ENCODE results near the gene GOSR2.
"Not testable (repeated sequence)": the region's sequence is repeated elsewhere in the genome, so short reads cannot be mapped to it uniquely, and the experiment has no call there.

GOSR2 gene

DNA sequence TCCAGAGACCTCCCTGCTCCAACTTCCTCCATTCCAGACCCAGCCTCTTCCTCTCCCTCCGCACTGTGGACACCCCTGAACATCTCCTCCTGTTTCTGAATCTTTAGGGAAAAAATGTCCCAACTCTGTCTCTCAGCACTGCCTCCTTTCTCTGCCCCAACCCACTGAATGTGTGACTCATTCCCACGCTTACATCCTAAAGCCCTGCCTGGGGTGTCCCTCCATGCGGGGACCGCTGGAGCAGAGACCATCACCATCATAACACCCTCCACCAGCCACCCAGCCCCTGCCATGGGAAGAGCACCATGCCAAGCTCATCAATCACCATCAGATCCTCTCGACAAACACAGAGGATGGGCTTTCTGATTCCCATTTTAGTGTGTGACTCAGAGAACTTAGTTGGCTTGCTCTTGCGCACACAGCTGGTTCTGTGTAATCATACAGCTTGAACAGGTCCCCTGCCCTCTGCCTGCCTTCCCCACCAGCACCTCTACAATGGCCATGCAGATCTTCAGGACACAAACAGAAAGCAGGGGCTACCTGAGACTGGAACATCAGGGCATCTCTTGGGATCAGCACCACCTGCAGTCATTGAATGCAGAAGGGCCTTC lies 45.4 kb downstream of the GOSR2 start:
- DNase-seq, result no peak

DNA sequence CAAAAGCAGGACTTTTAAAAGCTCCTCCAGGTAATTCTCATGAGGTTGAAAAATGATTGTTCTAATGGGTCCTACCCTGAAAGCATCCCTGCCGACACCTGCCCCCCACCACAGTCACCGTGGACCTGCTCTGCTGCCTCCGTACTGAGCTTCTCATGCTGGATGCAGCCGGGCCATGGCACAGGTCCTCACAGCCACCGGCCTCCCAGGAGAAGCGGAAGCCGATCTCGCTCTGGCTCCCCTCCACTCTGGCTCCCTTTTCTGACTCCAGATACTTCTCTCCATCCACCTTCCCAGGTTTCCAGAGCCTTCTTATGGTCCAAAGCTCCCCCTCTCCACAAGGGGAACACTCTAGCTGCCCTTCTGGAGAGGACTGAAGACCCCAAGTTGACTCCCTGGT lies 45.9 kb downstream of the GOSR2 start:
- no peak for DNase-seq

DNA sequence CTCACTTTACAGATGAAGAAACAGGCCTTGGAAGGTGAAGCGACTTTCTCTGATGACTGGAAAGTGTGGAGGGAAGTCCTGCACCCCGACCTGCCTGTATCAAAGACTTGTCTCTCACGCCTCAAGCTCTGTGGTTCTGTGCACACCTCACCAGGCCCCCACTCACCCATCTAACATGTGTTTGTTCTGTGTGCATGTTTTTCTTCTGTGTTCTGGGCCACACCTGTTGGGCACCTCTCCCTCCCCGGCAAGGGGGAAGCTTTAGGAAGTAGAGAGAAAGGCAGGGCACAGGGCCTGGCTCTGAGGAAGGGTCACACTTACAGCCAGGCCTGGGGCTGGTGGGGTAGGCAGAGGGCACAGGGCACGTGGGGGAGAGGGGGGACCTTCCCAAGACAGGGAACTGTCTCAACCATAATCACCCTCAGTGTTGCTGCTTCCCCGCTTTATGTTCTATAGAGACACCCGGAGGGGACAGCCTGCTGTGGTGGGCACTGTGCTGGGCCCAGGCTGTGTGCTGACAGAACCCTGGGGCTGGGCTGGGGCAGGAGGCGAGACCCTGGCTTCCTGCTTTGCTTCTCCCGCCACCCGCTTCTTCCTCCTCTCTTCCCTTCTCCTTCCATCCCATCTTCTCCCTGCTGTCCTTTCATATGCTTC lies 48.8 kb downstream of the GOSR2 start:
- DNase-seq, result no peak

DNA sequence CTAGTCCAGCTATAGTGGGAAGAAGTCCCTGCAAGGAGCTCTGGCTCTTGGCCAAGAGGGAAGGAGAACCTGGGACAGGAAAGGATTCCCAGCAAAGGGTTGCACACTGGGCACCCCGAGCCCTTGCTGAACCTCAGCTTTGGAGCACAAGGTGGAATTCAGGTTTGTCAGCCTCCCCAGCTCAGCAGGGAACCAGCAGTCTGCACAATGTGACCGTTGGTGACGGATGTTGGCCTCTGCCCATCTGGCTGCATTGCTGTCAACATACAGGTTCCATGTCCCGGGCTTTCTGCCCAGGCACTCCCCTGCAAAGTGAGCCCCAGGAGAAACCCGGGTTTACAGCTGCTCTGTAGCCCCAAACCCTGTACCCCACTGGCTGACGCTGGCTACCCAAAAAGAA lies 49.4 kb downstream of the GOSR2 start:
- DNase-seq, result no peak

DNA sequence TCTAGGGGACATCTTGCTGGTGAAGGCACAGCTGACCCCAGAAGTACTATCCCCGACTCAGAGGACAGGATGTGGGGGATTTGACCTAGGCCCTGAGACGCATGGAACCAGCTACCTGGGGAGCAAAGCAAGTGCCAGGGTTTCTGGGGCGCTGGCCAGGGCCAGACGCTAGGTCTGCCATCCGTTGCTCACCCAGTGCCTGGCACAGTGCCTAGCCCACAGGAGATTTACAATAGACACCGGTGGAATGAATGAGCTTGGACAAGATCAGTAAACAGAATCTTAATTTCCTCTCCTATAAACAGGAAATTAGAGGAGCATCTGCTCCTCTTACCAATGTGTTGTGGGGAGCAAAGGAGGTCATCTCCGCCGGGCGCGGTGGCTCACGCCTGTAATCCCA lies 51.1 kb downstream of the GOSR2 start:
- no peak for DNase-seq

DNA sequence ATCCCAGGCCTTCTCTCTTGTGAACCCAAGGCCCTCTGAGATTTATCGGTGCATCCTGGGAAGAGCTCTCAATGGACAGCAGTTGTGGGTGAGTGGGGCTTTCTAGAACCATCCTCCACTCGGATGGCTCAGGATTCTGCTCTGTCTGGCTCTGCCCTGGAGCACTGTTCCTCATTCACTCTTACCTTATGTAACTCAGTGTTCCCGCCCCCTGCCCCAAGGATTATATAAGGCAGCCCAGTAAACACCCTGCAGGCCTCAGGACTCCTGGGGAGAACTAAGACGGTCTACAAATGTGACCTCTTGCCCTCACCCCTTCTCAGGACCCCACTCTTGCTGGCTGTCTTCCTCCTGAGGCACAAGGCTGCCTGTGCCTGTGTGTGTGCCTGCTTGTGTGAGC lies 52.3 kb downstream of the GOSR2 start:
- no peak for DNase-seq

DNA sequence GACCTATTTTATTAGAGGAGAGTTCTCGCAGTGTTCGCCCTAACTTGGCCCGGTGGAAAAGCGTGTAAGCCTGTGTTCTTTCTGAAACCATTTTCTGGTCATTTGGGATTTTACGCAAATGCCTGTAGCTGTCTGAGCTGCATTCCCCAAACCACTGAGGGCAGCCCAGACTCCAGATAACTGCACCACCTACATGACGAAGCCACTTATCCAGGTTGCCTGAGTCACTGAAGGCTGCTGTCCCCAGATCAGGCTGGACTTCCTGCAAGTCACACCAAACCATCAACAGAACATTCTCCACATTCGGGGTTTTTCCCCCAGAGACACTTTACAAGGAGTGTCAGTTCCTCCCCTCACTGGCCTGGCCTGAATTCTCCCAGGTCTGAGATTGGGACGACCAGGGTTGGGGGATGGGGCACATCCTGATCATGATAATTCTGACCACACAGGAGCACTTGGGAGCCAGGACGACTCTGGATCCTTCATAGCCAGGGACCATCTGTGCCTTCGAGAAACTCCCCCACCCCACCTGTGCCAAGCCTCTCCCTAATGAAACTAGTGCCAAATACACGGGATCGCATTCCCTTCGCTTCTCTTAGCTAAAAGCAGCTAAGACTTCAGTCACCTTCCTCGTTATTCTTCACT lies 53.8 kb downstream of the GOSR2 start:
- DNase-seq, result no peak

DNA sequence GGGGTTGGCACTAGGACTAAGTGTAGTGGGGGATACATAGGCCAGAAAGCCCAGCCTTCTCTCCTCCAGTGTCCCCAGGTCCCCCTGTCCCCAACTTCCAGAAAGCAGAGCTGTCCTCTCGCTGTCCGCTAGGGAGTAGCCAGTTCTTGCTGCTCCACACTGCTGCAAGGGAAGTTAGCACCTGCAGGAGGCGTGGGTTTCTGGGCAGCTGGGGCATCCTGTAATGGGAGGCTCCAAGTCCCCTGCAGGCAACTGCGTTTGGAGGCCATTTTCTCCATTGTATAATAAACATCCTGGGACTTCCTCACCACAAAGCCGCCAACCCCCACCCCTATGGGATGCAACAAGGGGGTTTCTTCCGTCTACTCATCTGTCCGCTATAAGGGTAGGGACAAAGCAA lies 54.4 kb downstream of the GOSR2 start:
- DNase-seq, result no peak

DNA sequence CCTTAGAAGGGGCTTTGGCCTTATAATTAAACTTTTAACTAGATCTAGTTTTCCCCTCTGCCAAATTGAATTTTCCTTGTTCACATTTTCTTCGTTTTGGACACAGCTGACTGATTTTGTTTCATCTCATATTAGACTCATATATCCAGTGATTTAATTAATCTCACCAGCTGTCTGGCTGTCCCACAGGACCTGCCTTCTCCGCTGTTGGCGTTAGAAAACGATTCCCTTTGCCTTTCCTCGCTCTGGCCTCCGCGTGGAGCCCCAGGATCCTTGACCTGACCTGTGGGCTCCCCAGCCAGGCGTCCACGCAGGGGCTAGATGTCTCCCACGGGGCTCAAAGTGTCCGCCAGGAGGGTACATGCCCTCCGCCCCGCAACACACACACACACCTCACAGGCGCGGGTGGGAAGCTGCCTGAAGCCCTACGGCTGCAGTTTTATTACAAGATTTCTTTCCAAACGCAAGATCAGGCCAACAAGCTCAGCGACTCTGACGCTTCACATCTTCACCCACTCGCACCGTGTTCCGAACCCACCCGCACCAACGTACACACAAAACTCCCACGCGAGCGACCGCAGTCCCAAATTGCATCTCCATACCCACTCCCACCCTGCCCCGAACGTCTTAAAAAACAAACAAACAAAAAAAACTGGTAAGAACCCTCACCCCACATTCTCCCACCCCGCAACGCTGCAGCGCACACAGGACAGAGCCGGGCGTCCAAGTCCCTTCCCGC lies 55.0 kb downstream of the GOSR2 start:
- no peak for DNase-seq

DNA sequence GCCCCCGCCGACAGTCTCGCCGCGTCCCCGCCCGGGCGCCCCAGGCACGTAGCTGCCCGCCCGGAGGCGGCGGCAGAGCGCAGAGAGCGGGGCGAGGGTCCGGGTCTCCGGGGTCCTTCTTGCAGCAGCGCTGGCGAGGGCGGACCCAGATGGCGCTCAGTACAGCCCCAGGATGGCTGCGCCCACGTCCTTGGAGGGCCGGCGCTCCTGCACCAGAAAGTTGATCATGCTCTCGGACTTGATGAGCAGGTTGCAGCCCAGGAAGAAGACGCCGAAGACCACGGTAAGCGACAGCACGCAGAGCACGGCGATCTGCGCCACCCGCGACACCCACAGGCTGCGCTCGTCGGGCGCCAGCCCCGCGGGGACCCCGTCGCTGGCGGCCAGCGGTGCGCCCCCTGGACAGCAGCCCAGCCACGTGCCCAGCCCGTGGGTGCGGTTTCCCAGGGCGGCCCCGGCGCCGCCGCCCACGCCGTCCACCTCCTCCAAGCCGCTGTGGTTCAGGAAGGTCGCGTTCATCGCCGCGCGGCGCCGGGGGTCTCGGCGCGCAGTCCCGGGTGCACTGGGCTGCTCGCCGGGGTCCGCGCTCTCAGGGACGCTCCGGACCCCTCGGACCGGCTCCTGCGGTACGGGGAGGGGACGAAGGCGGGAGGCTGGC lies 55.7 kb downstream of the GOSR2 start:
- DNase-seq, result no peak

DNA sequence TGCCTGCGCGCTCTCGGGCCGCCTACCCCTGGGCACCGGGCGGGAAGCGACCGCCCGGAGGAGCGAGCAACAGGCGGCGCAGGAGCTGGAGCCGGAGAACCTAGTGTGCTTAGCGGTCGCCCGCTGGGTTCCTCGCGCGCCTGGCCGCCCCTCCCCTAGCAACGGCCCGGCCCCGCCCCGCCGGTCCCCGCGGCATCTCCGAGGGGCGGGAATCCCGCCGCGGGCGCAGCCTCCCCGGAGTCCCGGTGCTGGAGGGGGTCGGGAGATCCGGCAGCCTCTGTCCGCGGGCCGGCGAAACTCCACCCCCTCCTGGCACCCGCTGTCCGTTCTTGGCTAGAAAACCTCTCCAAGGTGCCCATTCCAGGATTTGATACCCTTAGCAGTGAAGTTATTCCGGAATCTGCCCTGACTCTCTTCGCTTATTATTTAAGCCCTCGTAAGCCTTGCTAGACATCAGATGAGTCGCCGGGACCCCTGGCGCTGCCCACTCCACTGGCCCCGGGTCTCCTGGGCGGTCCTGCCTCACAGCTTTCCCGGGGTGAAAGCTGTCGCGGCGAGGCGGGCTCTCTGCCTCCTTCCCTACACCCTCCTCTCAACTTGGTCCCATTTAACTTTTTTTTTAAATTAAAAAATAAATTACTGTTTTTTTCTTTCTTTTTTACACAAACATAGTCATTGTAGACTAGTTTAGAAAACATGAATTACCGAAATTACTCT lies 56.3 kb downstream of the GOSR2 start, which contains the start of gene RPRML:
Gene RPRML, minus strand, starts transcription at position 107 of the 717 bp plus-strand sequence. CDS start 246 bp downstream, outside the sequence.
- DNase-seq, result no peak

DNA sequence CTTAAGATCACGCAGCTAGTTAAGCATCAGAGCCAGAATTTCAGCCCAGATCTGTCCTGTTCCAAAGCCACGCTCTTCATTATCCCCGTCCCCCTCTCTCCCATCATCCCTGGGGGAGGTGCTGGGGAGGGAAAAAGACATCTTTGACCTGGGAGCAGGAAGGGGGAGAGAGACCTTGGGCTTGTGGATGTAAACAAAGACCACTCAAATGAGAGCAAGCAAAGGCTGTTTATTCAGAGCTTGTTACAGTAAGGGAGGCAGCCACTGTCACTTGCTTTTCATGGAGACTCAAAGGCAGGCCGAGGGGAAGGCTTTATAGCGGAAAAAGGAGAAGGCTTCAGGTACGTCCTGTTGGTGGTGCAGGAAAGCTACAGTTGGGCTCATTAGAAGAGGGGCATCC lies 59.6 kb downstream of the GOSR2 start:
- DNase-seq, result no peak

DNA sequence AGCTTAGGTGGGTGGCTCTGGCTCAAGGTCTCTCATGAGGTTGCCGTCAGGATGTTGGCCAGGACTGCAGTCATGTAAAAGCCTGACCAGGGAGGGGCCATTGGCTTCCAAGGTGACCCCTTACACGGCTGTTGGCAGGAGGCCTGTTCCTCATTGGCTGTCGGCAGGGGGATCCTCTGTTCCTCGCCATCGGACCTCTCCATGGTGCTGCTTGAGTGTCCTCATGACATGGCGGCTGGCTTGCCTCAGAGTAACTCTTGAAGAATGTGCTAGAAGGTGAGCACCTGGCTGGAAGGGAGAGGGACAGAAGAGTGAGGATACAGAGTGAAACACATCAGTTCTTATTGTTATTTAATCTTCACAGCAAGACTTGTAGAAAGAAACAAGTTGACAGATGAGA lies 60.8 kb downstream of the GOSR2 start:
- no peak for DNase-seq

DNA sequence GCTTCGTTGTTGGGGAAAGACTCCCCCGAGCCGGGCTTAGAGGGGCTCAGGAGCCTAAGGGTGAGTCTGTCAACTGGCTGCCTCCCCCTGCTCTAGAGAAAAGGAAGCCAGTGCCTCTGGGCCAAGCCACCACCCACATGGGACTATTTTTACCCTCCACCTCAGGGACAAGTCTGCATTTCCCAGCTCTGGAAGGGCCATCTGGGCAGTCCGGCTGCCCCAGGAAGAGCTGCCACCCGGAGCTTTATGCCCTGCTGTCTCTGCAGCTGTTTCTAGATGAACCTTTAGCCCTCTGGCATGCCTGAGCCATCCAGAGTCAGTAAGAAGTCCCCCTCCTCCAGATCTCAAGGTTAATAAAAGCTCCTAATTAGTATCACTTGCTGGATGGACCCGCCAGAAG lies 61.4 kb downstream of the GOSR2 start:
- DNase-seq, result no peak

DNA sequence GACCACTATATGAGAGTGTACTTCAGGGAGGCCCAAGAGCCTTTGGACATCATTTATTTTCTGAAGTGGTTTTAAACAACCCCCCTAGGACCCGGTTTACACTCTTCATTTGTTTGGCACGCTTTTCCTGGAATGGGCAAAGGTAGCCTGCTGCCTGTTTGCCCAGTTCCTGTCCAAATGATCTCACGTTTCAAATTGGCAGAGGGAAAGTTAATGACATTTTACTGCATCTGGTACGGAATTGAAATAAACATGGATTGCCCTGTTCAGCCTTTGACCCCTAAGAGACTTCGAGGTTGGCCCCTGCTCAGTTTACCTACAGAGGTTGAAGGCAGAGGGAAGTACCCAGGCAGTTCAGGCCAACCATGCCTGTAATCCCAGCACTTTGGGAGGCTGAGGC lies 61.9 kb downstream of the GOSR2 start:
- no peak for DNase-seq

DNA sequence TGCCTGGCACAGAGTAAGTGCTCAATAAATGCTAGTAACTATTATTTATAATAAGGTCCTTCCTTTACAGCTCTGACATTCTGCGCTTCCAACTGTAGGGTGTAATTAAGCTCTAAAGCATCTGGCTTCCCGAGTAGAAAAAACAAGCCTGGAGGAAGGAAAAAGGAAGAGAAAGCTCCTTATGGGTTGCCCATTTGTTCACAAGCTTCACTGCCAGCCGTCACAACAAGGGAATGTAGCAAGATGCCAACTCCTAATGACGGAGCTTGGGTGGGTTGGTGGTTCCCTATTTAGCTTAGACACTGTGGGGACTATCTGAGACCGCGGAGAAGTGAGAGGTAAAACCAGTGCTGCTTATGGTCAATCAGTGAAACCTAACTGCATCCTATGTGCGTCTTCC lies 63.4 kb downstream of the GOSR2 start:
- no peak for DNase-seq

DNA sequence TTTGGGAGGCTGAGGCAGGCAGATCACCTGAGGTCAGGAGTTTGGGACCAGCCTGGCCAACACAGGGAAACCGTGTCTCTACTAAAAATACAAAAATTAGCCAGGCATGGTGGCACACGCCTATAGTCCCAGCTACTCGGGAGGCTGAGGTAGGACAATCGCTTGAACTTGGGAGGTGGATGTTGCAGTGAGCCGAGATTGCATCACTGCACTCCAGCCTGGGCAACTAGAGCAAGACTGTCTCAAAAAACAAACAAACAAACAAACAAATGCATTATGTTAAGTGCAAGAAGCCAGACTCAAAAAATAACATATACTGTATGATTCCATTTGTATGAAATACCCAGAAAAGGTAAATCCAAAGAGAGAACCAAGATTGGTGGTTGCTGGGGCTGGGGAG lies 65.0 kb downstream of the GOSR2 start:
- not testable (repeated sequence) for DNase-seq

DNA sequence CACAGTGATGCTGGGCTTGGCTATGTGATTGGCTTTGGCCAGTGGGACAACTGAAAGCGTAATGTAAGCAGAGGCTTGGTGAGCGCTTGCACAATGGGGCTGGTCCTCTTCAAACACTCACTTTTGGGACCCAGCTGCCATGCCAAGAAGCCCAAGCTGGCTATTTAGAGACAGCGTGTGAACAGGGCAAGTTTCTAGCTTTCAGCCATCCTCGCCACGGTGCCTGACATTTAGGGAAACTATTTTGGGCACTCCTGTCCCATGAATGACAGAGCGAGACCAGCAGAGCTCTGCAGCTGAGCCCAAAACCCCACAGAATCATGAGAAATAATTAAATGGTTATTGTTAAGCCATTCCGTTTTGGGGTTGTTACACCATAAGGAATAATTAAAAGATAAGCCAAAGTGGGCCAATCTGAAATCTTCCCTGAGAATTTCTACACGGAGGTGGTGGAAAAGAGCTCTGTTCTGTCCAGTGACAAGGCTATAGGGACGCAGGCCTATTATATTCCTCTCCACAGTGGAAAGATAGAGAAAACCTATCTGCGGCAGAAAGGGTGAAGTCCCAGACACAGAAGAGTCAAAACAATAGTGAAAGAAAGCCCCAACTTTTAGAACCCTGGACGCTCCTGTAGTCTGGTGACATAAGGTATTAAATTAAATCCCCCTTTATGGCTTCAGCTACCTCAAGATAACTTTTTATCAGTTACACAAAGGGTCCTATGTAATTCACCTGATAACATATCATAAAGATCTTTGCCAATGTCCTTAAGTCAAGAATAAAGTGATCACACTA lies 66.9 kb downstream of the GOSR2 start:
- no peak for DNase-seq

DNA sequence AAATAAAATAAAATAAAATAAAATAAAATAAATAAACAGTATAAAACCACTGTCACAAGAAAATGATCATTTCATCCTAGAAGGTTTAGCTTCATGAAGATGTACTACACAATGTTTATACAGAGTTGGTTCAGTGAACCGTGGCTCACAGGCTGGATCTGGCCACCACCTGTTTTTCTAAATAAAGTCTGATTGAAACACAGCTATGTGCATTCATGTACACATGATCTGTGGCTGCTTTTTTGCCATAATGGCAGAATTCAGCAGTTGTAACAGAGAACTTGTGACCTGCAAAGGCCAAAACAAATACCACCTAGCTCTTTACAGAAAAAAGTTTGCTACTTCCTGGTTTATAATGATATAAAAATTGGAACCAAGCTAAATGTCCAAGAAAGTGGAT lies 68.7 kb downstream of the GOSR2 start:
- no peak for DNase-seq
